ENCODE results near the gene GPBP1L1.

Gene GPBP1L1

DNA sequence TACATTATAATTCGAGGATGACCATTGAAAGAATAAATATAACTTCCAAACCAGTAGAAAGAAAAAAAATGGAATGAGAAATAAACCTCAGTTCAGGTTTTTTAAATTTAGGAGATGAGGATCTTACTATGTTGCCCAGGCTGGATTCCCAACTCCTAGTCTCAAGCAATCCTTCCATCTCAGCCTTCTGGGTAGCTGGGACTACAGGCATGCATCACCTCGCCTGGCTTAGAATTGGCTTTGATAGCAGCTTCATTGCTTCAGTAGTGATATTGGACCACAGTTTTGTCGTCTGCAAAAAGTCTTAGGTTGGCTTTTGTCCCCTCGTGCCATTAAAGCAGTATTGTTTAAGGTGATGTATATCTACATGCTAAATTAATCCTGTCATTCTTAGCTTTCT is 99.6 kb downstream of the GPBP1L1 start:
- H3K4me3 ChIP-seq (ENCODE audit: low read depth, low read length) = peak overlapping the region; percentile 89
- DNase-seq (ENCODE audit: low read depth) = no peak
- TF ChIP-seq, protein P1, sequence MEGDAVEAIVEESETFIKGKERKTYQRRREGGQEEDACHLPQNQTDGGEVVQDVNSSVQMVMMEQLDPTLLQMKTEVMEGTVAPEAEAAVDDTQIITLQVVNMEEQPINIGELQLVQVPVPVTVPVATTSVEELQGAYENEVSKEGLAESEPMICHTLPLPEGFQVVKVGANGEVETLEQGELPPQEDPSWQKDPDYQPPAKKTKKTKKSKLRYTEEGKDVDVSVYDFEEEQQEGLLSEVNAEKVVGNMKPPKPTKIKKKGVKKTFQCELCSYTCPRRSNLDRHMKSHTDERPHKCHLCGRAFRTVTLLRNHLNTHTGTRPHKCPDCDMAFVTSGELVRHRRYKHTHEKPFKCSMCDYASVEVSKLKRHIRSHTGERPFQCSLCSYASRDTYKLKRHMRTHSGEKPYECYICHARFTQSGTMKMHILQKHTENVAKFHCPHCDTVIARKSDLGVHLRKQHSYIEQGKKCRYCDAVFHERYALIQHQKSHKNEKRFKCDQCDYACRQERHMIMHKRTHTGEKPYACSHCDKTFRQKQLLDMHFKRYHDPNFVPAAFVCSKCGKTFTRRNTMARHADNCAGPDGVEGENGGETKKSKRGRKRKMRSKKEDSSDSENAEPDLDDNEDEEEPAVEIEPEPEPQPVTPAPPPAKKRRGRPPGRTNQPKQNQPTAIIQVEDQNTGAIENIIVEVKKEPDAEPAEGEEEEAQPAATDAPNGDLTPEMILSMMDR (IDR thresholded peaks at IDR 0.05; ENCODE audit: low read depth, low read length) = no peak
- TF ChIP-seq POLR2A (IDR thresholded peaks at IDR 0.05; ENCODE audit: extremely low read depth, insufficient read length) (no peak), MYC (IDR thresholded peaks at IDR 0.05; ENCODE audit: low read depth, low read length) (no peak)
- TF ChIP-seq, protein P2, sequence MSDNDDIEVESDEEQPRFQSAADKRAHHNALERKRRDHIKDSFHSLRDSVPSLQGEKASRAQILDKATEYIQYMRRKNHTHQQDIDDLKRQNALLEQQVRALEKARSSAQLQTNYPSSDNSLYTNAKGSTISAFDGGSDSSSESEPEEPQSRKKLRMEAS (IDR thresholded peaks at IDR 0.05; ENCODE audit: low read depth, low read length) = no peak

DNA sequence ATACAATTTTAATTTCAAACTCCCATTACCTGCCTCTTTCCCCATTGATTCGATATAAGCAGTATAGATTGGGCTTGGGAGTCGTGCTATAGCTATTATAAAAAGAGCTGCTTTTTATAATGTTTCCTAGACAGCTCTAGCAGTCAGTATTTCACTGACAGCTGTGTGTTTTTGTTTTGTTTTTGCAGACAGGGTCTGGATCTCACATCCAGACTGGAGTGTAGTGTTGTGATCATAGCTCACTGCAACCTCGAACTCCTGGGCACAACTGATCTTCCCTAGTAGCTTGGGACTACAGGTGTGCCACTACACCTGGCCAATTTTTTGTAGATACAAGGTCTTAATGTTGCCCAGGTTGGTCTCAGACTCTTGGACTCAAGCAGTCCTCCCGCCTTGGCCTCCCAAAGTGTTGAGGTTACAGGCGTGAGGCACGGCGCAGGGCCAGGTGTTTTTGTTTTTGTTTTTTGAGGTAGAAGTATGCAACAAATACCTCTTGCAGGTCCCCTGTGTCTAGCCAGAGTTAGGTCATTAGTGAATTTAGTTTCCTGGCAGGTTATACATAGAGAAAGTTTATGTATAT is 100.7 kb downstream of the GPBP1L1 start:
- H3K4me3 ChIP-seq (ENCODE audit: low read depth, low read length) = peak overlapping the region; percentile 89
- TF ChIP-seq POLR2A (IDR thresholded peaks at IDR 0.05; ENCODE audit: extremely low read depth, insufficient read length) (no peak), MYC (IDR thresholded peaks at IDR 0.05; ENCODE audit: low read depth, low read length) (no peak)
- TF ChIP-seq, protein P2 (IDR thresholded peaks at IDR 0.05; ENCODE audit: low read depth, low read length) = no peak
- no peak for DNase-seq (ENCODE audit: low read depth)

DNA sequence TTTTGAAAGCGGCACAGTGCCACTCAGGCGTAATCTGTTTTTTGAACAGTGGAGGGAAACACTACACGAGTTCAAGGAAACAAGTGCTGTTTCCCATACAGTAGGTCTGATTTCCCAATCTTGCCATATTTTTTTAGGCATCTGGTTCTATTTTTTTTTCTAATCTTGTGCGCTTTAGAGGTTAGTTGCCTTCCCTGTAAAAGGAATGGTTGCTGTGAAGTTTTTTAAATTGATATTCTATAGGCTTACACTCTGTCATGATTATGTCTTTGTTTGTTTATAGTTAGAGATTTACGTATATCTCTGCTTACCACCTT is 101.3 kb downstream of the GPBP1L1 start:
- DNase-seq (ENCODE audit: low read depth) = no peak
- H3K4me3 ChIP-seq (ENCODE audit: low read depth, low read length) = peak overlapping the region; percentile 89
- TF ChIP-seq, protein P1 (IDR thresholded peaks at IDR 0.05; ENCODE audit: low read depth, low read length) = no peak
- TF ChIP-seq, protein P2 (IDR thresholded peaks at IDR 0.05; ENCODE audit: low read depth, low read length) = no peak
- no peak for TF ChIP-seq MYC (IDR thresholded peaks at IDR 0.05; ENCODE audit: low read depth, low read length)
- no peak for TF ChIP-seq POLR2A (IDR thresholded peaks at IDR 0.05; ENCODE audit: extremely low read depth, insufficient read length)

DNA sequence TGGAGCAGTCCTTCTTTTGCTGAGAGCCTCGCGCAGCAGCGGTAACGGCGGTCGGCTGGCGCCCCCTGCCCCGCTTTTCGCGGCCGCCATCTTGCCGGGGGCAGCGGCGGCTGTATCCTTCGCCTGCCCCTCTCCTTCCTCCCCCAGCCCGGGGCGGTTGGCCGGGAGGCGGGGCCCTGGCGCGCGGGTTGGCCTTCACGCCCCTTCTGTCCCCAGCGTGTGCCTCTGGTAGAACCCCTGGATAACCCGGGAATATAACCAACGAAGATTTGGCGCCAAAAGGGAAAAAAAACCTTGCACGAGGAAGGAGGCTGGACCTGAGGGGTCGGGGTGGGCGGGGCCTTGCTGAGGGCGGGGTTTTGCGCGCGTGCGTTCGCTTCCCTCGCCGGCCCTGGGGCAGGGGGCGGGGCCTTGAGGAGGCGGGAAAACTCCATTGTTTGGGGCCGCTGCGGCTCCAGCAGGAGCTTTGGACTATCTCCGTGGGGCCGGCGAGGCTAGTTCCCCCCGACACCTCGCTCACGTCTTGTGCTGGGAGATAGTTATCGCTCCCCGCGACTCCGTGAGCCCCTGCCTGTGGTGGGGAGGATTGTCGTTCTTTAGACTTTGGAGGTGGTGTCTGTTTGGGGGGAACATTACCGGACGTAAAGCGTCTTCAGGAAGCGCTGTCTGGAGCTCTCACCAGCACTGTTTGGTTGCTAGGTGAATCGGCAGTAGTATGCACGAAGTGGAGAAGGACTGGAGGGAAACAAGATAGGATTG is 101.8 kb downstream of the GPBP1L1 start:
- DNase-seq (ENCODE audit: low read depth) = peak; percentile 92
- TF ChIP-seq MYC (IDR thresholded peaks at IDR 0.05; ENCODE audit: low read depth, low read length) = no peak; the same call in 1 of the 2 replicates
- no peak for TF ChIP-seq POLR2A (IDR thresholded peaks at IDR 0.05; ENCODE audit: extremely low read depth, insufficient read length)
- TF ChIP-seq, protein P1 (IDR thresholded peaks at IDR 0.05; ENCODE audit: low read depth, low read length) = no peak
- peak overlapping the region; percentile 89 for H3K4me3 ChIP-seq (ENCODE audit: low read depth, low read length)

DNA sequence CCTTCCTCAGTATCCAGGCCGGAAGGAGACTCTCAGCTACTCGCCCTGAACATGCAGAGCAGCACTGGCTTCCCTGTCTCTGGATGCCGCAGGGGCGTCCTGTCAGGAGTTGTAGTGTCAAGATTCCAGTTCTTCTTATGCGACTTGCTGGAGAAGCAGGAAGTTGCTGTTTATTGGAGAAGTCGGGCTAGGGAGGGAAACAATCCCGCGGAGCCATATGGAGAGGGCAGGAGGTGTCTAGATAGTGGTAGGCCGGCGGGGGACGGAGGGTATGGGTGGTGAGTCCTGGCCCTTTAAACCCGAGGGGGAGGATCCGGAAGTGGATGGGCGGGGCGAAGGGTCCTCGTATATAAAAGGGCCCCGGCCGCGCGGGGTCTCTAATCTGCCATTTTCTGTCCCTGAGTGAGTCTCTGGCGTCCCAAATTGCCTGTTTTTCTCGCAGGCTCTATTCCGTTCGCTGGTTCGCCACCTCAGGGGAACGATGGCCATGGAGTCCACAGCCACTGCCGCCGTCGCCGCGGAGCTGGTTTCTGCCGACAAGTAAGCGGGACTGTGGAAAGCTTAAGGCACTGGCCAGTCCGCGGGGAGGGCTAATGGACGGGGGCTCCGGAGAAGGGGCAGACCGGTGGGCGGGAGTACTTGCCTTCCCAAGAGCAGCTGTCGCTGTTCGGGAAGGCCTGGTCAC is 102.5 kb downstream of the GPBP1L1 start, which contains the start of gene NASP:
TSS of gene NASP (plus strand) at position 376 of the 685 bp plus-strand sequence. CDS start at position 482, 106 bp downstream.
- DNase-seq (ENCODE audit: low read depth) = peak; percentile 86
- TF ChIP-seq MYC (IDR thresholded peaks at IDR 0.05; ENCODE audit: low read depth, low read length) (peak; percentile 73), POLR2A (IDR thresholded peaks at IDR 0.05; ENCODE audit: extremely low read depth, insufficient read length) (peak; percentile 97)
- TF ChIP-seq, protein P1 (IDR thresholded peaks at IDR 0.05; ENCODE audit: low read depth, low read length) = no peak
- TF ChIP-seq, protein P2 (IDR thresholded peaks at IDR 0.05; ENCODE audit: low read depth, low read length) = peak; percentile 43; the same call in 1 of the 2 replicates

DNA sequence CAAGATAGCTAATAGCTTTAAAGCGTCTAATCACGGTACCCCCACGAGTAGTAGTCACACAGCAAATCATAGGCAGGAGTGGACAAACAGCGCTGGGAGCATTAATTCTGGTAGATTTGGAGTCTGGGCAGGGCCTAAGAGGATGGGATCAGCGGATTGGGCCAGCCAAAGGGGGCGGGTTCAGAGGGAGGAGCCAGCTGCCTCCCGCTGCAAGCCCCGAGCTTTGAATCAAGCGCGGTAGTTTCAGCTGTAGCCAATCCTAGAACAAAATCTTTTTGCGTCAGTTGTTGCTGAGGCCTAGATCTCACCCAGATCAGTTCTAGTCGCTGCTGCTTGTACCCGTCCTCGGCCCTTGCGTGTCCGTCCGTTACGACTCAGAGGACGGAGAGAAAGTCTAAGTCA is 103.1 kb downstream of the GPBP1L1 start:
- peak overlapping the region; percentile 89 for H3K4me3 ChIP-seq (ENCODE audit: low read depth, low read length)
- peak; percentile 97 for DNase-seq (ENCODE audit: low read depth)
- TF ChIP-seq, protein P2 (IDR thresholded peaks at IDR 0.05; ENCODE audit: low read depth, low read length) = no peak
- TF ChIP-seq MYC (IDR thresholded peaks at IDR 0.05; ENCODE audit: low read depth, low read length) (no peak), POLR2A (IDR thresholded peaks at IDR 0.05; ENCODE audit: extremely low read depth, insufficient read length) (no peak)

More for the DNA sequence above, 102.5 kb downstream of the GPBP1L1 start, which contains the start of gene NASP:
- H3K4me3 ChIP-seq (ENCODE audit: low read depth, low read length) = peak within 1 kb of the TSS; percentile 89

Data from NB4 (cell line).